GM12878 (cell line): ENCODE measurements around the gene MAD2L2. TPM values are rescaled to one million over a fixed set of nuclear protein-coding genes. Genes with fewer than 3 reads are reported as not detected.

Source experiments
- ATAC-seq: fragments of 200-7000 bp; cut with Tn5 transposase; 3 replicates; pipeline ENCODE4 v1.9.1; 2020; ENCODE audit warnings: mild to moderate bottlenecking, moderate library complexity
- BruUV-seq: library from RNA; stranded (reverse); fragments of 400-500 nt; replicated peaks from 2 replicates; lab custom pipeline; 2021; lab: Mats Ljungman, UMichigan
- CTCF ChIA-PET: fragments of 300-600 bp; sonication (Branson Sonifier 250); formaldehyde crosslinking; extraction: SDS; loops from one replicate; lab custom pipeline; 2021; ENCODE audit warnings: inconsistent platforms; lab: Yijun Ruan, JAX
- POLR2A ChIA-PET: fragments of 350-600 bp; formaldehyde crosslinking; extraction: SDS; loops from one replicate; lab custom pipeline; 2021; ENCODE audit warnings: inconsistent platforms; lab: Charles Lee
- RAD21 ChIA-PET: fragments of 300-600 bp; sonication (Branson Sonifier 250); formaldehyde crosslinking; loops from one replicate; lab custom pipeline; 2023; ENCODE audit warnings: antibody characterized with exemption; ENCODE audit not compliant: unreplicated experiment; lab: Charles Lee
- SMC1A ChIA-PET: fragments of 300-600 bp; sonication (Branson Sonifier 250); formaldehyde crosslinking; loops from one replicate; lab custom pipeline; 2023; ENCODE audit not compliant: unreplicated experiment, uncharacterized antibody; lab: Charles Lee
- DNase-seq: peaks from one replicate; pipeline ENCODE4 v3.0.0-alpha.2; 2011; ENCODE audit warnings: low read depth, low spot score
- FAIRE-seq: peaks from 3 replicates; lab custom pipeline; 2011; peaks lifted over from hg19 to GRCh38; lab: Jason Lieb, UNC
- H2AFZ ChIP-seq: 2 replicates; pipeline ENCODE4 v1.6.0; 2011; ENCODE audit warnings: low read depth, low read length, control low read depth; ENCODE audit not compliant: control insufficient read depth
- H3K27ac ChIP-seq: 2 replicates; pipeline ENCODE4 v1.5.1; 2011; ENCODE audit warnings: control low read depth; ENCODE audit not compliant: control insufficient read depth, insufficient read depth
- H3K27me3 ChIP-seq, 2 experiments: replicated peaks in 1 of 2; 2 replicates each; pipeline versions ENCODE4 v1.6.0 to v1.6.1; 2011; ENCODE audit warnings: low read length in 1 of 2; ENCODE audit not compliant: control insufficient read depth in 2 of 2, insufficient read depth in 2 of 2
- H3K36me3 ChIP-seq, 2 experiments: 2 replicates each; pipeline ENCODE4 v1.5.1; 2011; ENCODE audit warnings: low read length in 1 of 2; ENCODE audit not compliant: control insufficient read depth in 2 of 2, insufficient read depth in 2 of 2
- H3K4me1 ChIP-seq: 2 replicates; pipeline ENCODE4 v1.6.1; 2011; ENCODE audit warnings: mild to moderate bottlenecking, low read length, moderate library complexity, mixed read lengths; ENCODE audit not compliant: control insufficient read depth, insufficient read depth
- H3K4me2 ChIP-seq: 2 replicates; pipeline ENCODE4 v1.6.0; 2011; ENCODE audit warnings: control low read depth; ENCODE audit not compliant: control insufficient read depth, insufficient read depth
- H3K4me3 ChIP-seq: fragments of 200-600 bp; sonication (generic); 2 replicates; pipeline ENCODE4 v1.5.1; 2016
- H3K79me2 ChIP-seq: 2 replicates; pipeline ENCODE4 v1.6.0; 2011; ENCODE audit warnings: low read length; ENCODE audit not compliant: control insufficient read depth, insufficient read depth
- H3K9ac ChIP-seq: 2 replicates; pipeline ENCODE4 v1.8.0; 2011; ENCODE audit warnings: low read length, control low read depth, mixed read lengths; ENCODE audit not compliant: control insufficient read depth, insufficient read depth
- H3K9me3 ChIP-seq: replicated peaks from 3 replicates; pipeline ENCODE4 v1.5.1; 2011; ENCODE audit warnings: mild to moderate bottlenecking, low read length; ENCODE audit not compliant: control insufficient read depth, insufficient read depth
- H4K20me1 ChIP-seq: 2 replicates; pipeline ENCODE4 v1.6.0; 2011; ENCODE audit not compliant: control insufficient read depth, insufficient read depth
- FOXM1 ChIP-seq: IDR thresholded peaks from 2 replicates; pipeline ENCODE4 v1.6.1; 2012; ENCODE audit warnings: low read depth, mild to moderate bottlenecking, inconsistent platforms, low read length, moderate library complexity
- NBN ChIP-seq: fragments of 450-650 bp; IDR thresholded peaks from 2 replicates; pipeline ENCODE4 v1.6.1; 2016
- PAX5 ChIP-seq: IDR thresholded peaks from 2 replicates; pipeline ENCODE4 v1.6.1; 2011; ENCODE audit warnings: low read depth, low read length, borderline replicate concordance
- RFX5 ChIP-seq: IDR thresholded peaks from 2 replicates; pipeline ENCODE4 v1.6.1; 2011; ENCODE audit warnings: low read depth, low read length, improper control_type of control experiment
- SIX5 ChIP-seq: IDR thresholded peaks from 2 replicates; pipeline ENCODE4 v1.6.1; 2011; ENCODE audit warnings: mild to moderate bottlenecking, low read depth, low read length, moderate library complexity; ENCODE audit not compliant: severe bottlenecking
- SMAD1 ChIP-seq: fragments of 450-650 bp; IDR thresholded peaks from 2 replicates; pipeline ENCODE4 v1.6.1; 2018; ENCODE audit warnings: mild to moderate bottlenecking, low read depth; ENCODE audit not compliant: partially characterized antibody
- SPI1 ChIP-seq: IDR thresholded peaks from 2 replicates; pipeline ENCODE4 v1.6.1; 2011; ENCODE audit warnings: low read depth, mild to moderate bottlenecking, low read length, moderate library complexity, borderline replicate concordance; ENCODE audit not compliant: insufficient read depth
- SRF ChIP-seq, 2 experiments: IDR thresholded peaks; 2 replicates each; pipeline ENCODE4 v1.6.1; 2011; ENCODE audit warnings: low read depth in 2 of 2, low read length in 2 of 2, mild to moderate bottlenecking in 1 of 2, moderate library complexity in 1 of 2
- TCF12 ChIP-seq: IDR thresholded peaks from 2 replicates; pipeline ENCODE4 v1.6.1; 2011; ENCODE audit warnings: low read depth, mild to moderate bottlenecking, low read length
- ZBED1 ChIP-seq: IDR thresholded peaks from 2 replicates; pipeline ENCODE4 v1.6.1; 2016; ENCODE audit warnings: borderline replicate concordance
- ZNF274 ChIP-seq: IDR thresholded peaks from one replicate; pipeline ENCODE4 v1.8.0; 2011; ENCODE audit not compliant: insufficient read length, insufficient read depth
- ZSCAN29 ChIP-seq: fragments of 450-650 bp; IDR thresholded peaks from 2 replicates; pipeline ENCODE4 v1.6.1; 2017; ENCODE audit warnings: mild to moderate bottlenecking, moderate library complexity
- WGBS: methylation state at CpG from one replicate; pipeline ENCODE4 v1.1.6; 2016; ENCODE audit warnings: low lambda C conversion rate; ENCODE audit not compliant: insufficient replicate concordance, insufficient coverage; ENCODE audit errors: missing lambda C conversion rate; 5-methylcytosine and 5-hydroxymethylcytosine counted together
- in situ Hi-C: fragments of 300-500 bp; cut with MboI; formaldehyde crosslinking; loops from 9 replicates; pipeline ENCODE4 v1.14.3; 2018; ENCODE audit warnings: mixed read lengths
- intact Hi-C: fragments of 100-400 bp; cut with micrococcal nuclease; formaldehyde crosslinking; loops from one replicate; pipeline ENCODE4 v1.14.2; 2022; ENCODE audit not compliant: unreplicated experiment
- polyA plus RNA-seq, 11 experiments: library from polyadenylated mRNA; depleted of rRNA in 4 of 11; unstranded in 6 of 11; stranded (reverse) in 5 of 11; fragments of >200 nt; fragmentation: Nextera tagmentation in 4 of 11; fragmentation: Illumina TruSeq in 1 of 11; extraction: Ambion mirVana in 4 of 11; extraction: Trizol in 1 of 11; gene quantifications; 1 replicate in 1 of 11; 2 replicates in 10 of 11; pipeline versions ENCODE4 v1.2.1 to v1.2.3, GENCODE V29; 2011 to 2016; ENCODE audit warnings: inconsistent platforms in 2 of 11, missing spikeins in 2 of 11, low read depth in 1 of 11
- total RNA-seq, 4 experiments: library from RNA; depleted of rRNA in 3 of 4; stranded (reverse); fragments of >200 nt in 3 of 4; fragmentation: Illumina TruSeq in 1 of 4; extraction: Trizol in 1 of 4; gene quantifications; 2 replicates each; pipeline versions ENCODE4 v1.2.1 to v1.2.3, GENCODE V29; 2013 to 2021
- TF ChIP-seq, protein P1 (sequence below): IDR thresholded peaks from 2 replicates; pipeline ENCODE4 v1.6.1; 2012; ENCODE audit warnings: low read depth, low read length, improper control_type of control experiment
- TF ChIP-seq, protein P2 (sequence below): fragments of 450-650 bp; formaldehyde crosslinking; IDR thresholded peaks from 2 replicates; pipeline ENCODE4 v1.4.0; 2020; ENCODE audit warnings: mild to moderate bottlenecking, moderate library complexity
- TF ChIP-seq, protein P3 (sequence below): fragments of 450-650 bp; IDR thresholded peaks from 2 replicates; pipeline ENCODE4 v1.6.1; 2018; ENCODE audit warnings: mild to moderate bottlenecking, low read depth, moderate library complexity; ENCODE audit not compliant: partially characterized antibody

MAD2L2 gene
- total and polyA plus RNA-seq, 10 of the 15 experiments (the other 5 are each of a cell fraction or from before 2014, with no cell fraction given), result 3.5 to 95.0 (median 53.2) TPM

DNA sequence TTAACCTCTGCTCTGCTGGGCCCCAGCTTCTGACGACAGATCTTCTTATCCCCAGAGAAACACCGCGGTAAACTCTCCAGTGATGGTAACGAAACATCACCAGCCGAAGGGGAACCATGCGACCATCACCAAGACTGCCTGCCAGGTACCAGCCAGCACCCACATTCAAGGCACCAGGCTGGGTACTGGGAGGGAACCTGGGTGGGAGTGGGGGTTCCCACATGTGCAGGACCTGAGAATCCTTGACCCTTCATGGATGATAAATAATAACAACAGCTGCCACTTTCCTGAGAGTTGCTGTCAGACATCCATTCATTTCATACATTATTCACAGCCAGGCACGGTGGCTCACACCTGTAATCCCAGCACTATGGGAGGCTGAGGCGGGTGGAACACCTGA, 31.3 kb upstream of the MAD2L2 start:
- WGBS, result 60% methylated on average over 8 of the region's 8 CpGs
- TF ChIP-seq SMAD1, result no peak
- no peak for TF ChIP-seq RFX5
- no peak for TF ChIP-seq SPI1
- TF ChIP-seq TCF12, result no peak
- no peak for TF ChIP-seq NBN
- TF ChIP-seq, protein P1, sequence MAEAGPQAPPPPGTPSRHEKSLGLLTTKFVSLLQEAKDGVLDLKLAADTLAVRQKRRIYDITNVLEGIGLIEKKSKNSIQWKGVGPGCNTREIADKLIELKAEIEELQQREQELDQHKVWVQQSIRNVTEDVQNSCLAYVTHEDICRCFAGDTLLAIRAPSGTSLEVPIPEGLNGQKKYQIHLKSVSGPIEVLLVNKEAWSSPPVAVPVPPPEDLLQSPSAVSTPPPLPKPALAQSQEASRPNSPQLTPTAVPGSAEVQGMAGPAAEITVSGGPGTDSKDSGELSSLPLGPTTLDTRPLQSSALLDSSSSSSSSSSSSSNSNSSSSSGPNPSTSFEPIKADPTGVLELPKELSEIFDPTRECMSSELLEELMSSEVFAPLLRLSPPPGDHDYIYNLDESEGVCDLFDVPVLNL, result no peak
- no peak for TF ChIP-seq ZSCAN29
- TF ChIP-seq FOXM1, result no peak
- no peak for TF ChIP-seq ZNF274
- no peak for TF ChIP-seq ZBED1
- TF ChIP-seq, protein P2, sequence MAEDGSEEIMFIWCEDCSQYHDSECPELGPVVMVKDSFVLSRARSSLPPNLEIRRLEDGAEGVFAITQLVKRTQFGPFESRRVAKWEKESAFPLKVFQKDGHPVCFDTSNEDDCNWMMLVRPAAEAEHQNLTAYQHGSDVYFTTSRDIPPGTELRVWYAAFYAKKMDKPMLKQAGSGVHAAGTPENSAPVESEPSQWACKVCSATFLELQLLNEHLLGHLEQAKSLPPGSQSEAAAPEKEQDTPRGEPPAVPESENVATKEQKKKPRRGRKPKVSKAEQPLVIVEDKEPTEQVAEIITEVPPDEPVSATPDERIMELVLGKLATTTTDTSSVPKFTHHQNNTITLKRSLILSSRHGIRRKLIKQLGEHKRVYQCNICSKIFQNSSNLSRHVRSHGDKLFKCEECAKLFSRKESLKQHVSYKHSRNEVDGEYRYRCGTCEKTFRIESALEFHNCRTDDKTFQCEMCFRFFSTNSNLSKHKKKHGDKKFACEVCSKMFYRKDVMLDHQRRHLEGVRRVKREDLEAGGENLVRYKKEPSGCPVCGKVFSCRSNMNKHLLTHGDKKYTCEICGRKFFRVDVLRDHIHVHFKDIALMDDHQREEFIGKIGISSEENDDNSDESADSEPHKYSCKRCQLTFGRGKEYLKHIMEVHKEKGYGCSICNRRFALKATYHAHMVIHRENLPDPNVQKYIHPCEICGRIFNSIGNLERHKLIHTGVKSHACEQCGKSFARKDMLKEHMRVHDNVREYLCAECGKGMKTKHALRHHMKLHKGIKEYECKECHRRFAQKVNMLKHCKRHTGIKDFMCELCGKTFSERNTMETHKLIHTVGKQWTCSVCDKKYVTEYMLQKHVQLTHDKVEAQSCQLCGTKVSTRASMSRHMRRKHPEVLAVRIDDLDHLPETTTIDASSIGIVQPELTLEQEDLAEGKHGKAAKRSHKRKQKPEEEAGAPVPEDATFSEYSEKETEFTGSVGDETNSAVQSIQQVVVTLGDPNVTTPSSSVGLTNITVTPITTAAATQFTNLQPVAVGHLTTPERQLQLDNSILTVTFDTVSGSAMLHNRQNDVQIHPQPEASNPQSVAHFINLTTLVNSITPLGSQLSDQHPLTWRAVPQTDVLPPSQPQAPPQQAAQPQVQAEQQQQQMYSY, result no peak
- no peak for TF ChIP-seq SIX5
- TF ChIP-seq PAX5, result no peak
- TF ChIP-seq, protein P3, sequence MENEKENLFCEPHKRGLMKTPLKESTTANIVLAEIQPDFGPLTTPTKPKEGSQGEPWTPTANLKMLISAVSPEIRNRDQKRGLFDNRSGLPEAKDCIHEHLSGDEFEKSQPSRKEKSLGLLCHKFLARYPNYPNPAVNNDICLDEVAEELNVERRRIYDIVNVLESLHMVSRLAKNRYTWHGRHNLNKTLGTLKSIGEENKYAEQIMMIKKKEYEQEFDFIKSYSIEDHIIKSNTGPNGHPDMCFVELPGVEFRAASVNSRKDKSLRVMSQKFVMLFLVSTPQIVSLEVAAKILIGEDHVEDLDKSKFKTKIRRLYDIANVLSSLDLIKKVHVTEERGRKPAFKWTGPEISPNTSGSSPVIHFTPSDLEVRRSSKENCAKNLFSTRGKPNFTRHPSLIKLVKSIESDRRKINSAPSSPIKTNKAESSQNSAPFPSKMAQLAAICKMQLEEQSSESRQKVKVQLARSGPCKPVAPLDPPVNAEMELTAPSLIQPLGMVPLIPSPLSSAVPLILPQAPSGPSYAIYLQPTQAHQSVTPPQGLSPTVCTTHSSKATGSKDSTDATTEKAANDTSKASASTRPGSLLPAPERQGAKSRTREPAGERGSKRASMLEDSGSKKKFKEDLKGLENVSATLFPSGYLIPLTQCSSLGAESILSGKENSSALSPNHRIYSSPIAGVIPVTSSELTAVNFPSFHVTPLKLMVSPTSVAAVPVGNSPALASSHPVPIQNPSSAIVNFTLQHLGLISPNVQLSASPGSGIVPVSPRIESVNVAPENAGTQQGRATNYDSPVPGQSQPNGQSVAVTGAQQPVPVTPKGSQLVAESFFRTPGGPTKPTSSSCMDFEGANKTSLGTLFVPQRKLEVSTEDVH, result no peak
- no peak for TF ChIP-seq SRF (IDR thresholded peaks at IDR 0.05; ENCODE audit: low read depth in 2 of 2, low read length in 2 of 2)
- no peaks in the 10 kb centered on the region for H3K9me3 ChIP-seq
- no peak overlapping the region for H2AFZ ChIP-seq
- in situ Hi-C loops, result no loop called here
- ATAC-seq (no peak), DNase-seq (no peak), FAIRE-seq (no peak)
- RAD21 ChIA-PET, result interaction anchor here (0.7 kb wide), 1 partner anchor 62 kb away, joined by 3 read pairs; no protein-coding TSS in a partner anchor
- H4K20me1 ChIP-seq, result no peaks in the 10 kb centered on the region
- no peak overlapping the region for H3K4me2 ChIP-seq
- no TSS peak for BruUV-seq
- H3K9ac ChIP-seq, result no peak overlapping the region
- H3K27ac ChIP-seq, result no peak overlapping the region
- no peaks in the 10 kb centered on the region for H3K36me3 ChIP-seq
- H3K4me3 ChIP-seq, result no peak overlapping the region
- no peaks in the 10 kb centered on the region; the same call in 1 of the 2 replicates for H3K4me1 ChIP-seq
- intact Hi-C loops, result no loop called here
- no peaks in the 10 kb centered on the region for H3K27me3 ChIP-seq
- SMC1A ChIA-PET, result no interaction called here
- CTCF ChIA-PET, result interaction anchor here (1.1 kb wide), 1 partner anchor 68 kb away, joined by 6 read pairs; no protein-coding TSS in a partner anchor
- H3K79me2 ChIP-seq, result no peaks in the 10 kb centered on the region
- POLR2A ChIA-PET, result interaction anchor here (0.7 kb wide), 1 partner anchor 1608 kb away, joined by 3 read pairs; no protein-coding TSS in a partner anchor
